ENCODE results near the gene SPACDR. TPM values are rescaled to one million over a fixed set of nuclear protein-coding genes. Genes with fewer than 3 reads are reported as not detected.
A peak's percentile ranks its signal among the peaks of the same experiment; 100 is the strongest.

SPACDR gene
- total RNA-seq, 2 donors from 2014 or later: not detected

GRCh38 chr7:100427762-100428198 is 36.3 kb downstream of the SPACDR start:
- no peaks in the 10 kb centered on the region for H3K9me3 ChIP-seq
- H3K4me1 ChIP-seq (ENCODE audit: control insufficient read depth in 1 of 2, low read depth in 2 of 2): peaks cover 19 to 31% of the 10 kb centered on the region in 2 donors
- TF ChIP-seq, protein P1, sequence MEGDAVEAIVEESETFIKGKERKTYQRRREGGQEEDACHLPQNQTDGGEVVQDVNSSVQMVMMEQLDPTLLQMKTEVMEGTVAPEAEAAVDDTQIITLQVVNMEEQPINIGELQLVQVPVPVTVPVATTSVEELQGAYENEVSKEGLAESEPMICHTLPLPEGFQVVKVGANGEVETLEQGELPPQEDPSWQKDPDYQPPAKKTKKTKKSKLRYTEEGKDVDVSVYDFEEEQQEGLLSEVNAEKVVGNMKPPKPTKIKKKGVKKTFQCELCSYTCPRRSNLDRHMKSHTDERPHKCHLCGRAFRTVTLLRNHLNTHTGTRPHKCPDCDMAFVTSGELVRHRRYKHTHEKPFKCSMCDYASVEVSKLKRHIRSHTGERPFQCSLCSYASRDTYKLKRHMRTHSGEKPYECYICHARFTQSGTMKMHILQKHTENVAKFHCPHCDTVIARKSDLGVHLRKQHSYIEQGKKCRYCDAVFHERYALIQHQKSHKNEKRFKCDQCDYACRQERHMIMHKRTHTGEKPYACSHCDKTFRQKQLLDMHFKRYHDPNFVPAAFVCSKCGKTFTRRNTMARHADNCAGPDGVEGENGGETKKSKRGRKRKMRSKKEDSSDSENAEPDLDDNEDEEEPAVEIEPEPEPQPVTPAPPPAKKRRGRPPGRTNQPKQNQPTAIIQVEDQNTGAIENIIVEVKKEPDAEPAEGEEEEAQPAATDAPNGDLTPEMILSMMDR (IDR thresholded peaks at IDR 0.05): no peak
- H3K36me3 ChIP-seq: peaks cover 7% of the 10 kb centered on the region
- H3K4me3 ChIP-seq: peak overlapping the region; percentile 81
- peak overlapping the region in 1 of 2 donors; percentile 99 for H3K27ac ChIP-seq
- DNase-seq (ENCODE audit: low spot score) (no peak), ATAC-seq (ENCODE audit: insufficient number of reproducible peaks, low FRiP score, low read depth) (no peak)
- H3K27me3 ChIP-seq (replicated peaks; ENCODE audit: insufficient read depth): no peaks in the 10 kb centered on the region

DNA sequence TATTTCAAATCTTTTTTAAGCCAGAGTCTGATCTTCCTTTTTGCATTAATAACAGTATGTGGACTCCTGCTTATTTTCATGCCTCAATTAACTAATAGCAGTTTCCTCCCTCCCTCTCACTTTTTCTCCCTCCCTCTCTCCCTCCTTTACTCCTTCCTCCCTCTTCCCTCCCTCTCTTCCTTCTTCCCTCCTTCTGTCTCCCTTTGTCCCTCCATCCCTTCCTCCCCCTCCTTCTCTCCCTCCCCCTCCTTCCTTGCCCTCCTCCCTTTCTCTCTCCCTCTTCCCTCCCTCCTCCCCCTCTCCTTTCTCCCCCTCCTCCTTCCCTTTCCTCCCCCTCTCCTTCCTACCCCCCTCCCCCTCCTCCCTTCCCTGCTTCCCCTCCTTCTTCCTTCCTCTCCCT is 37.5 kb downstream of the SPACDR start:
- no peak for ATAC-seq (ENCODE audit: insufficient number of reproducible peaks, low FRiP score, low read depth)
- DNase-seq (ENCODE audit: low spot score): no peak
- H3K4me1 ChIP-seq (ENCODE audit: control insufficient read depth in 1 of 2, low read depth in 2 of 2): peaks cover 14 to 18% of the 10 kb centered on the region in 2 donors

DNA sequence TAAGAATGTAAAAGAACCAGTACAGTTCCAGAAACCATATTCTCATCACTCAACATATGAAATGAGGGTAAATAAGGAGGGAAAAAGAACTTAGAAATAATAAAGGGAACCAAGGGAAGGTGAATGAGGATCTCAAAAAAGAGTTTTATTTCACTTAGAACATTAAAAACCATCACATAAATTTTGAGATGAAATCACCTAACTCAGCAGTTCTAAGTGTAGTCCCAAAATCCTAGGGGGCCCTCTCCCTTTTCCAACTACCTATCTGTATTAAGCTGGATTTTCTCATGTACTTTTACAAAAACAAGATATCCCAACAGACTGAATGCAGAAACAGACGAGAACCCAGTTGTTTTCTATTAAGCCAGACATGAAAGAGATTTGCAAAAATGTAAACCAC is 38.7 kb downstream of the SPACDR start:
- peaks cover 5 to 7% of the 10 kb centered on the region in 2 donors for H3K4me1 ChIP-seq (ENCODE audit: control insufficient read depth in 1 of 2, low read depth in 2 of 2)
- no peaks in the 10 kb centered on the region for H3K36me3 ChIP-seq
- no peaks in the 10 kb centered on the region for H3K27me3 ChIP-seq (replicated peaks; ENCODE audit: insufficient read depth)
- no peaks in the 10 kb centered on the region for H3K9me3 ChIP-seq
- H3K4me3 ChIP-seq: no peak overlapping the region
- ATAC-seq (ENCODE audit: insufficient number of reproducible peaks, low FRiP score, low read depth) (no peak), DNase-seq (ENCODE audit: low spot score) (no peak)
- TF ChIP-seq, protein P1 (IDR thresholded peaks at IDR 0.05): no peak
- no peak overlapping the region for H3K27ac ChIP-seq

More for the DNA sequence above, 37.5 kb downstream of the SPACDR start:
- H3K4me3 ChIP-seq: no peak overlapping the region
- no peak overlapping the region for H3K27ac ChIP-seq
- TF ChIP-seq, protein P1 (IDR thresholded peaks at IDR 0.05): no peak
- H3K36me3 ChIP-seq: peaks cover 1% of the 10 kb centered on the region
- no peaks in the 10 kb centered on the region for H3K9me3 ChIP-seq
- no peaks in the 10 kb centered on the region for H3K27me3 ChIP-seq (replicated peaks; ENCODE audit: insufficient read depth)

DNA sequence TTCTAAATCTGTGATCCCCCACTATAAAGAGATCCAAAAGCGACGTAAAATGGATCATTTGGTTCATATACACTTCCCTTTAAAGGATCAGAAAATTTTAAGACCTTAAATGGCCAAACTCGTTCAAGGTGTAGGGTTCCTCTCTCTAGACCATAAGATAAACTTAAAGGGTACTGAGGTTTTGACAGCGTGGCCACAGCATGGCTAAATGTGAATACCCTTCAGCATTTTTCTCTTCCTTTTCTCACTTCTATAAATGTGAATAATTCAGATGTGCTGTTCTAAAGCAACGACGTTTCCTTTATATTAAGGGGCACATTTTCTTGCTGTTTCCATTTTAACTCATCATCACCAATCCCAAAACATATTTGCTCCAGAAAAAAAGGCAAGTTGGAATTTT is 40.7 kb downstream of the SPACDR start:
- TF ChIP-seq, protein P1 (IDR thresholded peaks at IDR 0.05): no peak
- Histone ChIP-seq H3K36me3 (no peaks in the 10 kb centered on the region), H3K4me3 (no peak overlapping the region), H3K27me3 (replicated peaks; ENCODE audit: insufficient read depth) (no peaks in the 10 kb centered on the region), H3K4me1 (ENCODE audit: control insufficient read depth in 1 of 2, low read depth in 2 of 2) (peaks cover 5% of the 10 kb centered on the region in 2 donors), H3K27ac (no peak overlapping the region), H3K9me3 (no peaks in the 10 kb centered on the region)
- DNase-seq (ENCODE audit: low spot score): no peak
- ATAC-seq (ENCODE audit: insufficient number of reproducible peaks, low FRiP score, low read depth): no peak

DNA sequence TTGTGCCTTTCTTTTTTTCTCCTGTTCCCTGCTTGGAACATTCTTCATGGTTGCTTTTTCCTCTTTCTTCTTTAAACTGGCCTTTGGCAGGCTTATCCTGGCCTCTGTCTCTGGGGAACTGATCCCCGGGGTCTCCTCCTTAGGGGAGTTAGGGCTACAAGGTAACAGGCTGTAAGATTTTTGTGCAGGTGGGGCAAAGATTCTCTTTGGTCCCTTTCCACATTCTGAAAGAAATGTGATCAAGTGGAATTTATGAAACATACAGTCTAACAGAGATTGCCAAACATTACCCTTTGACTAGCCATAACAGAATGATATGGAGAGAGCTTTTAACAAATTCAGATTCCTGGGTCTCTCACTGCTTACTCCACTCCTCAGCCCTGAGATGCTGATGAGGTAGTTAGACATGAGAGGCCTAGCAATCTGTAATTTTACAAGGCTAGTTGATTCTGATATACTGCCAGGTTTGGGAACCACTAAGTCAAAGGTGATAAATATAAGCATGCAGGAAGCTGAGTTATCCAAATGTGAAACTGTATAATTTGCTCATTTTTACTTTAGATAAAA is 44.3 kb downstream of the SPACDR start:
- ATAC-seq (ENCODE audit: insufficient number of reproducible peaks, low FRiP score, low read depth): no peak
- DNase-seq (ENCODE audit: low spot score): no peak
- Histone ChIP-seq H3K36me3 (no peaks in the 10 kb centered on the region), H3K27me3 (replicated peaks; ENCODE audit: insufficient read depth) (no peaks in the 10 kb centered on the region), H3K9me3 (no peaks in the 10 kb centered on the region), H3K4me3 (no peak overlapping the region), H3K27ac (no peak overlapping the region), H3K4me1 (ENCODE audit: control insufficient read depth in 1 of 2, low read depth in 2 of 2) (no peaks in the 10 kb centered on the region)
- TF ChIP-seq, protein P1 (IDR thresholded peaks at IDR 0.05): no peak

Data from thoracic aorta (tissue), 2 donors.